ENCODE data around the gene DPP10. TPM values are rescaled to one million over a fixed set of nuclear protein-coding genes. Genes with fewer than 3 reads are reported as not detected.
A peak's percentile ranks its signal among the peaks of the same experiment; 100 is the strongest.

DPP10 gene
- polyA plus RNA-seq, 3 donors: 9.9 to 13.1 (median 12.6) TPM

- DNase-seq (ENCODE audit: extremely low read depth in 1 of 11, low read depth in 9 of 11, low spot score in 4 of 11): peak in 7 of 11 donors; percentile 52 to 71 (median 64)
Measured at GRCh38 chr2:115161081-115161770, 718.8 kb downstream of the DPP10 start.

DNA sequence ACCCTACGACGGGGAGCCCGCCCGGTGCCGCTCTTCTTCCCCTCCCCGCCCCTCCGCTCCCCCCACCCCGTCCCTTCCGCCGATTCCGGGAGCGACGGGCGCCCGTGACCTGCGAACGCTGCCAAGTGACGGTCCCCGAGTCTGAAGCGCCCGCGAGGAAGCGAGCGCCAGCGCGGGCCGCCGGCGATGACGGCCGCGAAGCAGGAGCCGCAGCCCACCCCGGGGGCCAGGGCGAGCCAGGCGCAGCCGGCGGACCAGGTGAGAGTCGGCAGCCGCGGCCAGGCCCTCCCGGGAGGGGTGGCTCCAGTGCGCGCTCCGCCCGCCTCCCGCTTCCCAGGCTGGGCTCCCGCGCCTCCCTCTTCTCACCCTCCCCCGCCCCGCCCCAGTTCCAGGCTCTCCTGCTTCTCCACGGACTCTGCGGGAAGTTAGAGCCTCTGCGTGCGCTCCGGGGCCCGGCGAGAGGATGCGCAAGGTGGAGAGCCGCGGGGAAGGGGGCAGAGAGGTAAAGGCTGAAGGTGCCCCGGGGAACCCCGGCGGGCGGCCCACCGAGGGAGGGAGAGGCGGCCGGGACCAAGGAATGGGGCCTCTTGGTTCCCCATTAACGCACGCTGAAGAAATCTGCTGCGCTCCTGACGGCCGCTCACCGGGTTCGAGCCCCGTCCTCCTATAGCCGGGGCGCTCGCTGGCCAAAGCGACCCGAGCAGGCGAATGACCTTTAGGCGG, 719.5 kb downstream of the DPP10 start:
- DNase-seq (ENCODE audit: extremely low read depth in 1 of 11, low read depth in 9 of 11, low spot score in 4 of 11): peak in 6 of 11 donors; percentile 15 to 54 (median 36)

- DNase-seq (ENCODE audit: extremely low read depth in 1 of 11, low read depth in 9 of 11, low spot score in 4 of 11): peak in 1 of 11 donors; percentile 6
Measured at GRCh38 chr2:115162494-115163293, 720.3 kb downstream of the DPP10 start.

DNA sequence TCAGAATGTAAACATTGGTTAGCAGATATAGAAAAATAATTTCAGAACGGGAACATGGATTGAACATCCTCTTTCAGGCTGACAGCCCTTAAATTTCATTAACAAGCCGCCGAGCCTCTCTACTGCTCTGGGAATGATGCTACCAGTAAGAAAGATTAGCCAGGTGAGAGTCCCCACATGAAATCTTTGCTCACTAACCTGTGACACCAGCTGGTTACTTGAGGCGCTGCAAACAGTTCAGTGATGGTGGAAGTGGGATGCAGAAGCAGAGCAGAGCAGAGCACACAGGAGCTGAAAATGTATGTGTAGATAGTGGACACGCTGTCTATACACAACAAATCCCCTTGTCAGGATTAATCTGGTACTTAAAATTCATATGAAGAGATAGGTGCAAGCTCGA, 721.1 kb downstream of the DPP10 start:
- DNase-seq (ENCODE audit: extremely low read depth in 1 of 11, low read depth in 9 of 11, low spot score in 4 of 11): no peak

DNA sequence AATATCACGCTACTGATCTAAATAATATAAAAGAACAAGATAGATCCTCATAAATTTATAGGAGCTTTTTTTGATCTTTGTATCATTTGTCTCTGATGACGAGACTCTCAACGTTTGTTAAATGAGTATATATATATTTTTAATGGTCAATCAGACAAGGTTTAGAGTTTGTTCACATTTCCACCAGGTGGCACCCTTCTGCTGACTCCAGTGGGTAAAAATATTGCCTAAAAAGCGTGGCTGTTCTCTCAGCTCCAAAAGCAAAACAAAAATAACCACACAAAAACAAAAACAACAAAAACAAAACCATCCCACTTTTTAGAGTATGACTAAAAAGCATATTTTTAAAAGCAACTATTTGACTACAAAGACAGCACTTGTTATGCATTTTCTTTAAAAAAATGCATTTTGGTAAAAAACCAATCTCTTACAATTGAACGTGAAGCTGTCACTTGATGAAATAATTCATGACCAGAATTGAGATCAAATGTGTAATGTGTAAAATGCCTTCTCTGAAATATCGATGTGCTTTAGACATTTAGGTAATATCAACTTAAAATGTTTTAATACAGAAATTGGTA, 723.2 kb downstream of the DPP10 start:
- DNase-seq (ENCODE audit: extremely low read depth in 1 of 11, low read depth in 9 of 11, low spot score in 4 of 11): peak in 4 of 11 donors; percentile 42 to 54 (median 44)

DNA sequence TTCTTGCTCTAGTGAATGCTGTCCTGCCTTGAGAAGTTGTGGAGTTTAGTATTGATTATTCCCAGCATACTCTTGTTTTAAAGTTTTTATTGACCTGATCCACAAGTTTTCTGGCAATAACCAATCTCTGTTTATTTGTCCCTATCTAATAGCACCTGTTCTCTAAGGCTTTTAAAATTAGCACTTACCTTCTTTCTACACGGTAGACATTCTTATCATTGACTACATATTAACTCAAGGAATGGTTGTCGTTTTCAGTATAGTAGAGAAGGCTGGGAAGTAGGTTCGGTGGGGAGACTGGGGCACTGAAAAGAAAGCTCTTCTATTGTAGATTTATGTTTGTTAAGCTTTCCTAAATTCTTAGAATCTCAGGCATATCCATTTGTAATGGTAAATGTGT, 726.0 kb downstream of the DPP10 start:
- no peak for DNase-seq (ENCODE audit: extremely low read depth in 1 of 11, low read depth in 9 of 11, low spot score in 4 of 11)

DNA sequence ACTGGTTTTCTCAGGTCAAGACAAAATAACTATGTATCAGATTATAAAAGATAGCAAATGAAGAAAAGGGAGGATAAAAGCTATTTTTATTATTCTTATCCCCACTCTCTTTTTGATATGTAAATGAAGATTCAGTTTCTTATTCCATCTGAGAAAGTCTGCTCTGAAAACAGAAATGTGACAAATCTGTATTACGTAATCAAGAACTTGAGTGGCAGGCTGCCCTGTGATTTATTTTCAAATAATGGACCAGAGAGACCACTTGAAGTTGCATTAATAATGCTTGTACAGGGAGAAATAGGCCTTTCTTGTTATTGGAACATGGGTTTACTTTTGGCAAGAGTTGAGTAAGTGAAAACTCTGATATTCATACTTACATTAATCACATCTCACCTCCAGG, 727.4 kb downstream of the DPP10 start:
- DNase-seq (ENCODE audit: extremely low read depth in 1 of 11, low read depth in 9 of 11, low spot score in 4 of 11): no peak

- no peak for DNase-seq (ENCODE audit: extremely low read depth in 1 of 11, low read depth in 9 of 11, low spot score in 4 of 11)
Measured at GRCh38 chr2:115171751-115172150, 729.3 kb downstream of the DPP10 start.

DNA sequence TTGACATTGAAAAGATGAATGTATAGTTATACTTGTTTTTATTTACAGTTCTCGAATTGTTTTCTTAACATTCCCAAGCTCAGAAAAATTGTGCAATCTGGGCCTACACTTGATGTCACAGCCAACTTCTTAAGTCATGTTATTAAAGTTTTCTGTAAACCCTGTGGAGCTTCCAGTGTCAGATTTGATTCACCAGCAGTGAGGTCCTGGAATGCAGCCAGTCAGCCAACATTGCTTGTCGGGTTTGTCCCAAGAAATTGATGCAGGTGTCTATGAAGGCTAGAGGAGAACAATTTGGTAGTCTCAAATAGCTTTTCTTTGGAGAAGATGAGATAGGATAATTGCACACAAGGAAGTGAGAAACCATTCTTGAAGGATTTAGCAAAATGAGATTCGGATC, 732.2 kb downstream of the DPP10 start:
- no peak for DNase-seq (ENCODE audit: extremely low read depth in 1 of 11, low read depth in 9 of 11, low spot score in 4 of 11)

GRCh38 chr2:115183144-115183543, 740.7 kb downstream of the DPP10 start:
- DNase-seq (ENCODE audit: extremely low read depth in 1 of 11, low read depth in 9 of 11, low spot score in 4 of 11): no peak

GRCh38 chr2:115190459-115190858, 748.0 kb downstream of the DPP10 start:
- no peak for DNase-seq (ENCODE audit: extremely low read depth in 1 of 11, low read depth in 9 of 11, low spot score in 4 of 11)

- no peak for DNase-seq (ENCODE audit: extremely low read depth in 1 of 11, low read depth in 9 of 11, low spot score in 4 of 11)
Measured at GRCh38 chr2:115194623-115195022, 752.2 kb downstream of the DPP10 start.

DNA sequence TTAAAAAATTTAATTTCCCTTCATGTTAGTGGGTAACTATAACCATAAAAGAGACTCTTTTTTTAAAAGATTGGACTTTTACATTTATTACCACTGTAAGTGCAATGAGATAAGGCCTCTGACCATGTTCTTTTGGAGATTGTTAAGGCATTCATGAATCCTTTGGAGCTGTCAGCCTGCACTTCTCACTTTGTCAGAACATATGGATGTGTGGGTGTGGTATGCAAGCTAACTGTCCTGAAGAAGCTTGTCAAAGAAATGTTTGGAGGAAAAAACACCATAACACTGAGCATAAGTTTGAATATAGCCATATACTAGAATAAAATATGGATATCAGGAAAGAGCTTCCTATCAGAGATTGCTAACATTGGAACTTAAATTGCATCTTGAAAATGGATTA, 754.1 kb downstream of the DPP10 start:
- DNase-seq (ENCODE audit: extremely low read depth in 1 of 11, low read depth in 9 of 11, low spot score in 4 of 11): no peak

DNA sequence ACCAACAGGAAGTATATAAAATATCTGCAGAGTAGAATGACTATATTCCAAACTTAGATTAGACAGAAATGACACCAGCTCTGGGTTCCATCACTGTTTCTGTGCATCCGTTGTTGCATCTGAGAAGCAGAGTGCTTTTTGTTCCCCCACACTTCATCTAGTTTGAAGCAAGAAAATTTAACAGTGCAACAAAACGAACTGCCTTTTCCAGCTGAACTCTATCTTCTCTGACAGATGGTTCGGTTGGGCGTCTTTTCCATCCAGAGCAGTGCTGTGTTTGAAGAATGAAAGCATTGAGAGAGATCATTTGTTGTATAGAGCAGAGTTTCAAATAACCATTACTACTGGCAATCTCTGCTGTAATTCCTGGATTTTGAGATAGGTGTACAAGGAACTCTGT, 757.5 kb downstream of the DPP10 start:
- DNase-seq (ENCODE audit: extremely low read depth in 1 of 11, low read depth in 9 of 11, low spot score in 4 of 11): peak; percentile 37 to 72 (median 55)

GRCh38 chr2:115201386-115201785, 758.9 kb downstream of the DPP10 start:
- DNase-seq (ENCODE audit: extremely low read depth in 1 of 11, low read depth in 9 of 11, low spot score in 4 of 11): no peak

GRCh38 chr2:115208493-115209164, 766.2 kb downstream of the DPP10 start:
- DNase-seq (ENCODE audit: extremely low read depth in 1 of 11, low read depth in 9 of 11, low spot score in 4 of 11): no peak

DNA sequence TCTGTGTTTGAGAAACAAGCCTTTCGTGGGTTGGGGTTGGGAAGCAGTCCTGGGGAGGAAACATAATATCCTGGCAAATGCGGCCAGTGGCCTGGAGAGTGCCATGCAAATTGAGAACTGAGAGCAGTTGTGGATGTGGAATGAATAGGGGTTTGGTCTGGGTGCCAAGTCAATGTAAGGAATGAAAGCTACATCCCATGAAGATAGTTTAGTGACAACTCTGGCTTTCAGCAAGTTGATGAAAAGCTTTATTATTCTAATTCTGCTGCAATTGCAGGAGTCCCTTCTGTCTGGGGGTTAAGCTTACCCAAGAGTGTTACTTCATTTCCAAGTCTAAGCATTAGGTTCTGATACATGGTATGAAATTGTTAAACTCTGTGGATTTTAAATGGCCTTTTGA, 771.6 kb downstream of the DPP10 start:
- DNase-seq (ENCODE audit: extremely low read depth in 1 of 11, low read depth in 9 of 11, low spot score in 4 of 11): no peak

- no peak for DNase-seq (ENCODE audit: extremely low read depth in 1 of 11, low read depth in 9 of 11, low spot score in 4 of 11)
Measured at GRCh38 chr2:115219296-115219695, 776.9 kb downstream of the DPP10 start.

- DNase-seq (ENCODE audit: extremely low read depth in 1 of 11, low read depth in 9 of 11, low spot score in 4 of 11): no peak
Measured at GRCh38 chr2:115234186-115234585, 791.7 kb downstream of the DPP10 start.
